Activated naive CD4-positive, alpha-beta T cell treated with anti-CD3 and anti-CD28 coated beads for 36 hours (primary cell): ENCODE measurements around the gene UNC5CL. TPM values are rescaled to one million over a fixed set of nuclear protein-coding genes. Genes with fewer than 3 reads are reported as not detected.
A peak's percentile ranks its signal among the peaks of the same experiment; 100 is the strongest.

ENCODE experiments used
- CTCF ChIA-PET: fragments of 350-600 bp; sonication (Branson Sonifier 250); formaldehyde crosslinking; loops from one replicate; lab custom pipeline; 2021; ENCODE audit warnings: antibody characterized with exemption; lab: Charles Lee
- DNase-seq: peaks from one replicate; pipeline ENCODE4 v3.0.0-alpha.2; 2020
- H3K27ac Mint-ChIP-seq: one replicate; pipeline ENCODE4 v1.8.0; 2021; ENCODE audit warnings: mild to moderate bottlenecking, mixed read lengths
- H3K27me3 Mint-ChIP-seq: one replicate; pipeline ENCODE4 v1.8.0; 2021; ENCODE audit warnings: low read depth, mixed read lengths
- H3K36me3 Mint-ChIP-seq: one replicate; pipeline ENCODE4 v1.8.0; 2021; ENCODE audit warnings: low read depth, mixed read lengths
- H3K4me1 Mint-ChIP-seq: one replicate; pipeline ENCODE4 v1.8.0; 2021; ENCODE audit warnings: low read depth, mixed read lengths
- H3K4me3 Mint-ChIP-seq: one replicate; pipeline ENCODE4 v1.8.0; 2021; ENCODE audit warnings: mild to moderate bottlenecking, moderate library complexity, mixed read lengths
- H3K9me3 Mint-ChIP-seq: one replicate; pipeline ENCODE4 v1.8.0; 2021; ENCODE audit warnings: mixed read lengths
- intact Hi-C: fragments of 100-400 bp; cut with micrococcal nuclease; formaldehyde crosslinking; loops from one replicate; pipeline ENCODE4 v1.15.1; 2023
- total RNA-seq, 2 experiments: library from RNA; stranded (reverse); gene quantifications; one replicate each; pipeline ENCODE4 v1.2.3, GENCODE V29; 2021

The UNC5CL gene
- 1 to 10 TPM; 2.3 to 3.0 TPM for total RNA-seq

DNA sequence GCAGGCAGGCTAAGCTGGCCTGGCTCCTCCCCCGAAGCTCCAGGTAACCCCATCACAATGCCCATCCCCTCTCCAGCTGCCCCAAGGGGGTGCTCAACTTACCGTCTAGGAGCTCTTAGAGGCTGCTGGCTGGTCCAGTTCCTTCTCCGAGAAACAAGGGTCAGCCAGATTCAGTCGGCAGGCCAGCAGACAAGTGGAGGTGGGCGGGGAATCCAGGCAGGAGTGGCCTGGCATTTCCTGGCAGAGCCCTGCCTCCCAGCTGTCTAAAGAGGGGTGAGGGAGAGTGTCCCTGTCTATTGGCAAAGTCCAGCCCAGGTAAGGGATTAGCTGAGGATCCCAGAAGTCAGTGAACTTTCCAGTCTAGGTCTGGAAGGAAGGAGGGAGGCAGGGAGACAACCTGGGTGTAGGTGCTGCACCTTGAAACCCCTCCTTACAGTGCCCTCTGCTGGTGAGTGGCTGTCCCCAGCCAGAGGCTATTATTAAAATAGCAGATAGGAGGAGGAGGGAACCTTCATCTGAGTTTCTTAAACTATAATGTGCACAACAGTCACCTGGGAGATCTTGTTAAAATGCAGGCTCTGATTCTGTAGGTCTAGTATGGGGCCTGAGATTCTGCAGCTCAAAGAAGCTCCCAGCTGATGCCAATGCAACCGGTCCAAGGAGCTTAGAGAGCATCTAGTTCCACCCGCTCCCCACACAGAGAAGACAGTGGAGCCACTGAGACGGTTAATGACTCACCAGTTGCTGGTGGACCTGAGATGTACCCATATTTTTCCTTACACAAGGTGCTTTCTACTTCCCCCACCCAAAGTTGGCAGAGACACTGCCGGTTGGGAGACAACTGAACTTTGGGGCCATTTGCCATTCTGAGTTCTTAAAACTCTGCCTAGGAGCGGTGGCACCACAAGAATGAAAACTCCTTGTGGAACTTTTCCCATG, at the start of gene UNC5CL:
Gene UNC5CL, minus strand, starts transcription at position 162 of the 939 bp plus-strand sequence. CDS start 4,147 bp downstream, outside the sequence.
- peaks cover 1% of the 10 kb centered on the region for H3K36me3 Mint-ChIP-seq
- no peak within 1 kb of the TSS for H3K4me3 Mint-ChIP-seq
- intact Hi-C loops = loop anchor here (1.0 kb wide), 1 partner anchor 33 kb away; no protein-coding TSS in a partner anchor
- CTCF ChIA-PET = interaction anchor here (0.6 to 4.9 kb wide), 22 partner anchors 8 to 745 kb away, joined by 3 to 37 read pairs (median 4); no protein-coding TSS in a partner anchor
- DNase-seq = peak; percentile 76
- no peak within 1 kb of the TSS for H3K27ac Mint-ChIP-seq
- H3K4me1 Mint-ChIP-seq = peaks cover 3% of the 10 kb centered on the region
- no peaks in the 10 kb centered on the region for H3K9me3 Mint-ChIP-seq
- no peaks in the 10 kb centered on the region for H3K27me3 Mint-ChIP-seq

DNA sequence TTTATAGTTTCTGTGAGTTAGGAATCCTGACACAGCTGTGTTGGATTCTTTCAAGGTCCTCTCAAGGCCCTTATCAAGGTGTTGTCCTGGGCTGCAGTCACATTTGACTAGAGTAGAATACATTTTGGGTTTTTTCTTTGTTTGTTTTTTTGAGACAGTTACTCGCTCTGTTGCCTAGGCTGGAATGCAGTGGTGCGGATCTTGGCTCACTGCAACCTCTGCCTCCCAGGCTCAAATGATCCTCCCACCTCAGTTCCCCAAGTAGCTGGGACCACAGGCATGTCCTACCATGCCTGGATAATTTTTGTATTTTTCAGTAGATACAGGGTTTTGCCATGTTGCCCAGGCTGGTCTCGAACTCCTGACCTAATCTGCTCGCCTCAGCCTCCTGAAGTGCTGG, 49.4 kb upstream of the UNC5CL start:
- no peak for DNase-seq
- intact Hi-C loops = no loop called here
- CTCF ChIA-PET = no interaction called here
- no peak overlapping the region for H3K4me3 Mint-ChIP-seq
- H3K27ac Mint-ChIP-seq = no peak overlapping the region
- no peaks in the 10 kb centered on the region for H3K9me3 Mint-ChIP-seq
- no peaks in the 10 kb centered on the region for H3K27me3 Mint-ChIP-seq
- H3K36me3 Mint-ChIP-seq = peaks cover 42% of the 10 kb centered on the region
- H3K4me1 Mint-ChIP-seq = peaks cover 5% of the 10 kb centered on the region

DNA sequence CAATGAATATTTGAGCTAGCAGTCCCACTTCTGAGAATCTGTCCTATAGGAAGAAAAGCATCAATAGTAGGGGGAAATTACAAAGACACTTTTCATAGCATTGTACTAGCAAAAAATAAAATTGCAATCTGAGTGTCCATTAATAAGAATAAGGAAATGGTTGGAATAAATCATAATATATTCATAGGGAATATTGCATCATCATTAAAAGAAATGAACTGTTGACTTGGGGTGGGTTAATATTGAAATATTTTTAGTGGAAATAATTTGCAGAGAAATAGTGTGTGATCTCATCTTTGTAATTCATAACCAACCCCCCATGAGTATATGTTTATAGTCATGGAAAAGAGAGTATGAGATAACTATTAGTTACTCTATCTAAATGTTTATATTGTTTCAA, 46.2 kb upstream of the UNC5CL start:
- no peaks in the 10 kb centered on the region for H3K9me3 Mint-ChIP-seq
- intact Hi-C loops = no loop called here
- peaks cover 39% of the 10 kb centered on the region for H3K36me3 Mint-ChIP-seq
- CTCF ChIA-PET = no interaction called here
- peaks cover 22% of the 10 kb centered on the region for H3K4me1 Mint-ChIP-seq
- H3K27me3 Mint-ChIP-seq = no peaks in the 10 kb centered on the region
- no peak for DNase-seq
- H3K4me3 Mint-ChIP-seq = no peak overlapping the region
- no peak overlapping the region for H3K27ac Mint-ChIP-seq

GRCh38 chr6:41083072-41083471, 44.1 kb upstream of the UNC5CL start:
- DNase-seq = no peak
- H3K27ac Mint-ChIP-seq = no peak overlapping the region
- no peak overlapping the region for H3K4me3 Mint-ChIP-seq
- peaks cover 40% of the 10 kb centered on the region for H3K36me3 Mint-ChIP-seq
- CTCF ChIA-PET = interaction anchor here (0.6 to 1.3 kb wide), 2 partner anchors 10 to 100 kb away, joined by 3 to 4 read pairs; no protein-coding TSS in a partner anchor
- H3K4me1 Mint-ChIP-seq = peaks cover 37% of the 10 kb centered on the region
- H3K9me3 Mint-ChIP-seq = no peaks in the 10 kb centered on the region
- intact Hi-C loops = no loop called here
- no peaks in the 10 kb centered on the region for H3K27me3 Mint-ChIP-seq

DNA sequence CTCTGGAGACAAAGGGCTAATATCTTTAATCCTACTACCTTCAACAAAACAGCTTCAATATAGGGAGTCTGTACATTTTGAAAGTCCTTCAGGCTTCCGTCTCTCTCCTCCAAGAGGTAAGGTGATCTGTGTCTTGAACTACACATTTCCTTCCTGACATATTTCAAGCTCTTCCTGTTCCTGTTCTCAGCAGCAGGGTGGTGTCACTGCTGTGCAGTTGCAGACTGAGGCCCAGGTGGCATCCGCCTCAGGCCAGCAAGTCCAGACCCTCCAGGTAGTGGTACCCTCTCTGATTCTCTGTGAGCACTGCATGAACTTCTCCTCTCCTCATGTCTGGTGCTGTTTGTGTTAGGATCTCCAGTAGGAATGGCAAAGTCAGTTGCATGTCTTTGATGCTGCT, 41.6 kb upstream of the UNC5CL start:
- DNase-seq = peak; percentile 27
- intact Hi-C loops = no loop called here
- Mint-ChIP-seq H3K4me3 (peak overlapping the region; percentile 52), H3K27ac (peak overlapping the region; percentile 73), H3K27me3 (no peaks in the 10 kb centered on the region), H3K36me3 (peaks cover 39% of the 10 kb centered on the region), H3K4me1 (peaks cover 54% of the 10 kb centered on the region), H3K9me3 (no peaks in the 10 kb centered on the region)
- CTCF ChIA-PET = interaction anchor here (0.7 to 1.4 kb wide), 4 partner anchors 12 to 239 kb away, joined by 3 to 4 read pairs (median 3); no protein-coding TSS in a partner anchor

GRCh38 chr6:41079080-41079479, 40.1 kb upstream of the UNC5CL start:
- intact Hi-C loops = loop anchor here (10.0 kb wide), 1 partner anchor 606 kb away; no protein-coding TSS in a partner anchor
- Mint-ChIP-seq H3K9me3 (no peaks in the 10 kb centered on the region), H3K4me1 (peaks cover 67% of the 10 kb centered on the region), H3K27ac (peak overlapping the region; percentile 70), H3K27me3 (no peaks in the 10 kb centered on the region), H3K36me3 (peaks cover 36% of the 10 kb centered on the region), H3K4me3 (no peak overlapping the region)
- CTCF ChIA-PET = interaction anchor here (1.3 to 1.5 kb wide), 2 partner anchors 14 to 103 kb away, joined by 3 read pairs; no protein-coding TSS in a partner anchor
- DNase-seq = no peak

DNA sequence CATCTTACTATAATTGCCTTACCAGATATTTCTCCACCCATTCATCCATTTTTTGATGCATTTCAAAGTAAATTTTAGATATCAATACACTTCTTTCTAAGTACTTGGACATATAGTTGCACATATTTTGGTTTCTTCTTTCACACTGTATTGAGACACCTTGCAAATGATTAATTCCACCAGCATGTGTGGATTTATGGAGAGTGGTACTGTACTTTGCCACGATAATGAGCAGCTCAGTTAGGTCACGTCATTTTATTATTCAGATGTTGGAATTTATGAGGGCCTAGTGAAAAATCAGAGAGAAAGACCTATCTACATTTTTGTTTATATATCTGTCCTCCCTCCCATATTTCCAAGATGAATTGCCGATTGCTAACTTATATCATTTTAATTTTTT, 39.1 kb upstream of the UNC5CL start:
- no peak for DNase-seq
- H3K4me1 Mint-ChIP-seq = peaks cover 64% of the 10 kb centered on the region
- H3K36me3 Mint-ChIP-seq = peaks cover 34% of the 10 kb centered on the region
- H3K4me3 Mint-ChIP-seq = no peak overlapping the region
- CTCF ChIA-PET = interaction anchor here (1.0 to 2.3 kb wide), 3 partner anchors 10 to 104 kb away, joined by 3 to 9 read pairs (median 3); no protein-coding TSS in a partner anchor
- no peaks in the 10 kb centered on the region for H3K27me3 Mint-ChIP-seq
- intact Hi-C loops = loop anchor here (10.0 kb wide), 1 partner anchor 607 kb away; no protein-coding TSS in a partner anchor
- peak overlapping the region; percentile 57 for H3K27ac Mint-ChIP-seq
- H3K9me3 Mint-ChIP-seq = no peaks in the 10 kb centered on the region

GRCh38 chr6:41077536-41077935, 38.5 kb upstream of the UNC5CL start:
- Mint-ChIP-seq H3K27ac (no peak overlapping the region), H3K4me3 (no peak overlapping the region), H3K4me1 (peaks cover 64% of the 10 kb centered on the region), H3K9me3 (no peaks in the 10 kb centered on the region), H3K36me3 (peaks cover 32% of the 10 kb centered on the region), H3K27me3 (no peaks in the 10 kb centered on the region)
- no peak for DNase-seq
- intact Hi-C loops = loop anchor here (2.0 to 10.0 kb wide), 2 partner anchors 25 to 607 kb away; no protein-coding TSS in a partner anchor
- CTCF ChIA-PET = interaction anchor here (0.6 to 2.3 kb wide), 3 partner anchors 9 to 50 kb away, joined by 3 to 9 read pairs (median 3); no protein-coding TSS in a partner anchor

DNA sequence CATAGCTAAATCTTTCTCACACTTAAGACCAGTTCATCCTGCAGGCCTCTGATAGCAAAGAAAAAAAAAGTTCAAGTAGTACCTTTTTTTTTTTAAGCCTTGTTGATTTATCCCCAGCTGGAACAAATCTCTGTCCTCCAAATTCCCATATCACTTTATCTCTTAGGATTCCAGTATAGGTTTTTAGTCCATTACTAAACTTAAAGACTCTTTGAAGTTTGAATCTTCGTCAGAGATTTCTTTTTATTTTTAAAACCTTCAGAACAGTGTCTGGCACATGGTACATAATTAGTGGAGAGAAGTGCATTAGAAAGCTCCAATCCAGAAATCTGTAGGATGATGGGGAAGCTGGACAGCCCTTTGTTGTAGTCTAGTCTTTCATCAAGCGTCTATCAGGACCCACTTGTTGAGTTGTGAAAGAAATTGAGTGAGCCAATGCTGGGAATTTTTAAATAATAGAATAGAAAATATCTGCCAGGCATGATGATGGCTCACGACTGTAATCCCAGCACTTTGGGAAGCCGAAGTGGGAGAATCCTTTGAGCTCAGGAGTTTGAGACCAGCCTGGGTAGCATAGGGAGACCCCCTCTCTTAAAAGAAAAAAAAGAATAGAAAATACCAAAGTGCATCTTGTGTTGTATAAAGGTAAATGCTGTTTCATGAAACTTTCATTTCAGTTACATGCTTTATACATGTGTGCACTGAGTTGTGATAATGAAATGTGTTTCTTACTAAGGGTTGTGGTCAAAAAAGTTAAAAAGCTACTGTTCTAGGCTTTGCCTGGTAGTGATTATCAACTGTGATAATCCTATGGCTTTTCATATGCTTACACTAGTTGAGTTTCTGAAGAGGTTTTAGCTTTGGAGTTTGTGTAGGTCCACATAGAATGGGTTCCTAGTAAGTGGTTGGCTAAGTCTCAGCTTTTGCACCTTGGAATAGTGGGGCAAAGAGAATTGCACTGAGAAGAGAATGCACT, 36.9 kb upstream of the UNC5CL start:
- Mint-ChIP-seq H3K27ac (peak overlapping the region; percentile 64), H3K4me1 (peaks cover 59% of the 10 kb centered on the region), H3K27me3 (no peaks in the 10 kb centered on the region), H3K9me3 (no peaks in the 10 kb centered on the region), H3K4me3 (peak overlapping the region; percentile 93), H3K36me3 (peaks cover 28% of the 10 kb centered on the region)
- intact Hi-C loops = loop anchor here (2.0 to 10.0 kb wide), 2 partner anchors 27 to 609 kb away; no protein-coding TSS in a partner anchor
- CTCF ChIA-PET = interaction anchor here (0.7 to 2.4 kb wide), 8 partner anchors 8 to 243 kb away, joined by 3 to 9 read pairs (median 6); no protein-coding TSS in a partner anchor
- DNase-seq = no peak

GRCh38 chr6:41074692-41075436, 35.8 kb upstream of the UNC5CL start:
- H3K9me3 Mint-ChIP-seq = no peaks in the 10 kb centered on the region
- peaks cover 23% of the 10 kb centered on the region for H3K36me3 Mint-ChIP-seq
- intact Hi-C loops = loop anchor here (5.0 to 10.0 kb wide), 2 partner anchors 610 to 1963 kb away; no protein-coding TSS in a partner anchor
- peaks cover 54% of the 10 kb centered on the region for H3K4me1 Mint-ChIP-seq
- peak overlapping the region; percentile 97 for H3K27ac Mint-ChIP-seq
- H3K4me3 Mint-ChIP-seq = peak overlapping the region; percentile 93
- H3K27me3 Mint-ChIP-seq = no peaks in the 10 kb centered on the region
- CTCF ChIA-PET = interaction anchor here (1.0 to 2.4 kb wide), 5 partner anchors 12 to 244 kb away, joined by 3 to 7 read pairs (median 5); no protein-coding TSS in a partner anchor
- DNase-seq = no peak
